GM21390 (cell line): ENCODE results near the gene PAOX.

Experiments used
- ATAC-seq: cut with Tn5 transposase; IDR thresholded peaks from one replicate; pipeline ENCODE4 v1.9.1; 2021; ENCODE audit not compliant: unreplicated experiment

The PAOX gene

DNA sequence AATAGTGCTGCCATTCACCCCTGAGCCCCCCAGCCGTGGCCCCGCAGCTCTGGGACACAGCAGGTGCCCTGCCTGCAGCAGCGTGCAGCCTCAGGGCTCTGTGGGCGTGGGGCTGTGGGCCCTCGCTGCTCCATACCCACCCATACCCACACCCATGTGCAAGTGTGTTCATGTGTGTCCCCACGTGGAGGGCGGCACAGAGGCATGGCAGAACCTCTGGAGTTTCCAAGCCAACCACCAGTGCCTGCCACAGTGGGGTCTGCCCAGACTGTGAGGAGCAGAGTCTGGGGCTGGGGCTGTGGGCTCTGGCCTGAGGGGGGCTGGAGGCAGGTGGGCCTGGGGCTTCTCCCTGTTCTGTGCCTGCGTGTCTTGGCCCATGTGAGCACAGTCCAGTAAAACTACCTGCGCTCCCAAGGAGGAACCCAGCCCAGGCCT, 29.5 kb upstream of the PAOX start:
- no peak for ATAC-seq

DNA sequence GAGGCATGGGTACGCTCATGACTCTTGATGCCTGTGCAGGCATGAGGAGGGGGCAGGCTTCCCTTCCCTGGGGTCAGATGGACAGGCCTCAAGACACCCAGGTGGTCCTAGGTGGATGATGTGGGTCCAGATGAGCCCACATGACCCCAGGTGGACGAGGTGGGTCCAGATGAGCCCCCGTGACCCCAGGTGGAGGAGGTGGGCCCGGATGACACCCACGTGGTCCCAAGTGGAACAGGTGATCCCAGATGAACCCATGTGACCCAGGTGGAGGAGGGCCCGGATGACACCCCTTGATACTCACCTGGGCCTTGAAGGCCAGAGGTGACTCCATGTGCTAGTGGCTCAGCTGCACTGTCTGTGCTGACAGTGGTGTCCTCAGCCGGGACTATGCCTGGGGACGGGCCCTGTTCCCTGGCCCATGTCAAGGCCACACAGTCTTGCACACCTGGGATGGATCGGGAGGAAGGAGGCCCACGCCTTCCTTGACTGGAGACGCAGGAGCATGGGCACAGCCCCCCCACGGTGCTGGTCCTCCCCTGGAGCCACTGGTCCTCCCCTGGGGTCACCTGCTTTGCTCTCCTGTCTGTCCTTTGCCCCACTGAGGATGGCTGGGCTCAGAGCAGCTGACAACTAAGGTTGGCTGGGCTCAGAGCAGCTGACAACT, 28.6 kb upstream of the PAOX start:
- no peak for ATAC-seq

DNA sequence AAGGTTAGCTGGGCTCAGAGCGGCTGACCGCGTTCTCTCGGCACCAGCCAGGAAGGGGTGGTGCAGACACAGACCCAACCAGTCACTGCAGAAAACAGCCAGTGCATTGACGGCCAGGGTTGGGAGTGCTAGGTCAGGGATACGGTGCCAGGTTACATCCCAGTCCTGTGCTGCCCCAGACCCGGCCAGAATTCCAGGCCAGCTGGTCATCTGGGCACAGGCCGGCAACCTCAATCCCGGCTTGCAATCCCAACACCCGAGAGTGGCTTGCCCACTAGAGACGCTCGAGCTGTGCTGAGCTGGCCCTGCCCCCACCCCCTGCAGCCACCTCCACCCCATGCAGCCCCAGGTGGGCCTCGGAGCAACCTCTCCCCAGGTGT, 28.1 kb upstream of the PAOX start:
- ATAC-seq, result no peak

DNA sequence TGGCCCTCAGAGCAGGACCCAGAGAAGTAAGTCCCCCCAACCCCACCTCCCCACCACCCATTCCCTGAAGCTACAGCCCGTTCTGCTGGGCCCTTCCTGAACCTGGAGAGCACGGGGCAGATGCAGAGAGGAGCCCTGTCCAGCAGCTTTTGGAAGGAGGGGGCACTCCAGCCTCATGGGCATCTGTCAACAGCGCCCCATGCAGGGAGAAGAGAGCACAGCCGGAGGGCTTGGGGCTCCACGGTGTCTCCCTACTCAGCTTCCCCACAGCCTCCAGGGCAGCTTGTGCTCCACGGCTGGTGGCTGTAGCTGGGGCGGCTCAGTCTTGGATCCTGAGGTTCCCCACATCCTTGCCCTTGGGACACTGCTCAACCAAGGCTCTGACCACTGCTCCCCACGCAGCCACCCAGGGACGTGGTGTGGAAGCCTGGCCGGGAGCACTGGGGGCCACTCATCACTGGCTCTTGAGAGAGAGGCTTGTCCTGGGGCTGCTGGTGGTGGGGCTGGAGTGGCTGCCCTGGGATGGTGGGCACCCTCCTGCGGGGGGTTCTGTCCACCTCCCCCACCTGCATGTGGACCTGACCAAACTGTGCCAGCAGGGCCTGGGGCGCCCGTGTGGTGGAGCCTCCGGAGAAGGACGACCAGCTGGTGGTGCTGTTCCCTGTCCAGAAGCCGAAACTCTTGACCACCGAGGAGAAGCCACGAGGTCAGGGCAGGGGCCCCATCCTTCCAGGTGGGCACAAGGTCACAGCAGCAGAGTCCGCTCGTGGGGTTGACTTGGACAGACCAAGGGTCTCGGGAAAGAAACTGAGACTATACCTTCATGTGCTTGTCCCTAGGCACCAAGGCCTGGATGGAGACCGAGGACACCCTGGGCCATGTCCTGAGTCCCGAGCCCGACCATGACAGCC, 27.4 kb upstream of the PAOX start:
- no peak for ATAC-seq

DNA sequence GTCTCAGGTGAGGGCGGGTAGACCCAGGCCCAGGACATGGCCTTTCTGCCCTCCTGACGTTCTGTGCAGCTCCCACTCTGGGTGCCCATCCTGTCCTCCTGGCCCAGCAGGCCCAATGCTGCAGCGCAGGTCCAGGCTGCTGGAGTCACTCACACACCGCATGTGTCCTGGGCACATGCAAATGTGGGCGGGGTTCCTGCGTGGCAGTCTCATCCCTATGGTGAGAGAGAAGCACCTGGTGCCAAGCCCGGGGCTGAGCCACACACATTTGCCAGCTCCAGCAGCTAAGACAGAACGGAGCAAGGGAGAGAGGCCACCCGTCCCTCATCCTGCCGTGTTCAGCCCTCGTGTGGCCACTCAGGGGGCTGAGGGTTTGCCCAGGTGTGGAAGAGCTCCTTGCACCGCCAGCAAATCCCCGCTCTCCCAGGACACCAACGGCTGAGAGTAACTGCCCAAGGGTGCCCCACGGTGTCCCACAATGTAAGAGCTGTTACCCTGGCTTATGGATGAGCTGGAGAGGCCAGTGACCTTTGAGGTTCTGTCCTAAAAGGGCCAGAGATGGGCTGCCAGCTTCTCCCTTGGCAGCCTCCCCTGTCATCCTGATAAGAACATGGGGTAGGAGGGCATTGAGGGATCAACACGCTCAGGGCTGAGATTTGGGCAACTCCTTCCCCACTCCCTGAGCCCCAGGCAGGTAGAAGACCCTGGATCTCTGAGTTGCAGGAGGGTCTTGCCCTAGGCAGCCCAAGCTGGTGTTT, 25.7 kb upstream of the PAOX start:
- no peak for ATAC-seq

DNA sequence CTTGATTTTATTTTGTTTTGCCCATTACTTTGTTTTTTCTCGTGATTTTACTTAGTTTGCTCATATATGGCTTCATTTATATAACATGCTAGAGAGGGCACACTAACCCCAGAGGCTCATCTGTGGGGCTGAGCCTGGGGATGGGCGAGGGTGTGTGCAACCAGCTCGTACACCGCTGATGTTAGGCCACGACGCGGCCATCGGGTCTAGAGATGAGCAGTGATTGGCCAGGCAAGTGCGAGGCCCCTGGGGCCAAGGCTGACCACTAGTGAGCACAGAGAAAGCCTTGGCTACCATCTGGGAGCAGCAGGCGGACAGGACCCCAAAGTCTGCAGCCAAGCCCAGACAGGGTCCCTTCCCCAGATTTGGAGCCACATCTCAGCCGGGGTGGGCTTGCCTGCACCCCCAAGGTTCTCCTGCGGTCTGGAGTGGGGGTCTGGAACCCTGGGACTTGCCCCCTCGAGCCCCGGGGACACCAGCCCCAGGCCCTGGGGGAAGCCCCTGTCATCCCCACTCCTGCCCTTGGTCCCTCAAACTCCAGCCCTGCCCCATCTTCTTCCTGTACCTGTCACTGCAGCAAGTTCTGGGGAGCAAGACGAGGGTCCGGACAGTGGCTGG, 25.0 kb upstream of the PAOX start:
- no peak for ATAC-seq

DNA sequence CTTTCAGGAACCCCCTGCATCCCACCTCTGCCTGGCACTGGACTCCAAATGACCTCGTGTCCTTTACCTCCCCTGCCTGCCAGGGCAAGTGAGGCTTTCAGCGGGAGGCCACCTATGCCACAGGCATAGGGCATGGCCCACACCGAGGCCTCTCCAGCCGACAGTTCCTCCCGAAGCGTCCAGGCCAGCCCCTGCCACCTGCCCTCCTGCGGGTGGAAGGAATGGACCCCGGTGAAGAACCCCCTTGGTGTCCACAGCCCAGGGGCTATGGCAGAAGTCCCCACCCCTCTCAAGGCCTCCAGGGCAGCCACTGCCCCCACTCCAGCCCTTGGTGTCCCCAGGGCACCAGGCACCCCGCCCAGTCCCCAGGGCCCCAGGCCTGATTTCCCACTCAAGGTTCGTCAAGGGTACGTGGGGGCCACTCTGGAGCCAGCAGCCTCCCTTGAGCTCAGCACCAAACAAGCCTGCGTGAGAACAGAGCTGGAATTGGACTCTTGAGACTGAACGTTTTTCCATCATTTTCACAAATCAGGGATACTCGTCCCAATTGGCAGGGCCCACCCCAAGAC, 24.3 kb upstream of the PAOX start:
- ATAC-seq, result no peak

DNA sequence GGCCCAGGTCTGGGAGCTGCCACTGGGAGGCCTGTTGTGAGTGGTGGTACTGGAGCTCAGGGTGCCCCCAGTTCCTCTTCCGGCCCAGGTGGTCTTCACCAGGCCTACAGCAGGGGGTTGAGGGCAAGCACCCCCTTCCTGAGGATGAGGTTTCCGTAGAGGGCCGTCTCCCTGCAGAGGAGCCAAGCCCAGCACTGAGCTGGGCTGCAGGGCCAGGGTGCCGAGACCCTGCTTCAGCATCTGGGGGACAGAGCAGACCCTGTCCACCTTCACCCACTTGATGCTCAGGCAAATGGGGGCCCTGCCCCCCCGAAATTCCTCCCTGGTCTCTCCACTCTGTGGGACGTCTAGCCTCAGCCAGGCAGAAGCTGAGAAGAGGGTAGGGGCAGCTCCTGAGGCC, 23.8 kb upstream of the PAOX start:
- ATAC-seq, result no peak

DNA sequence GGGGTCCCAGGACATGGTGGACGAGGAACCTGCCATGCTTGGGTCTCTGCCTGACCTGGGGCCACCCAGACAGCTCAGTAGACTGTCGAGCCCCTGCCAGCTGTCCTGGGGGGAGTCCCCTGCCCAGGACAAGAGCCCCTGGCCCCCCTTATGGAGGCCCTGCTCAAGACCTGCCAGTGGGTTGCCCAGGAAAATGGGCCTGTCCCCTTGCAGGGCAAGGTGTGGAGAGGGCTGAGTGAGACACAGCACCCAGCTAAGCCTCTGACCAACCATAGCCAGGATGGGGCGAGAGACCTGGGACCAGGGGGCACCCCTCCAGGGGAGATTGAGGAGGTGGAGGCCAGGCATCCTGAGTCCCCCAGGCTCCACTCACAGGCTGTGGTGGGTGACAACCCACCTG, 23.1 kb upstream of the PAOX start:
- ATAC-seq, result no peak

DNA sequence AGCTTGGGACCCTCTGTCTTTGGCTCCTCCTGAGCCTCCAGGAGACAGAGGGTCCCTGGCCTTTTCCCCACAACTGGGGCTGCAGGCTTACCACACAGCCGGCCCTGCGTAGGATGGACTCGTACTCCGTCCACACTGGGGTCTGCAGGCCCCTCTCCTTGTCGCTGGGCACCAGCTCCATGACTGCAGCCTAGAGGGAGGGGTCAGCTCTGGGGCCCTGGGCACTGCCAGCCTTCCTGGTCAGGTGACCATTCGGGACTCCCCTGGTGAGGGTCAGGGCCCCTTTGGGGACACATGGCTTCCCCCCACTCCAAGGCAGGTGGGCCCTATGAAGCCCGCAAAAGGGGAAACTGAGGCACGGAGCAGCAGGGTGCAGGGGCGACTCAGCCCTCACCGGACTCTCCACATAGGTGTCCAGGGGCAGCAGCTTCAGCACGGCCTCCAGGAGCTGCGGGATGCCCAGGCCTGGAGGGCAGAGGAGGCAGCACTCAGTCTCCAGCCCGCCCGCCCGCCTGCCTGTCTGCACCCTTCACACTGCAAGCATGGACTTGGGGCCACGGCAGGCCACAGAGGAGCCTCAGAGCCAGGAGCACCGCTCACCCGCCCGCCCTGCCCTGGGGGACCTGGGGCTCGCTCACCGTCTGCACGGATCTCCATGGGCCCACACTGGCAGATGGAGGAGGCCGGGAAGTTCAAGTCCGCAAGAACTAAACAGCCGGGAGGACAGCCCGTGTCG, 22.3 kb upstream of the PAOX start:
- ATAC-seq, result no peak

DNA sequence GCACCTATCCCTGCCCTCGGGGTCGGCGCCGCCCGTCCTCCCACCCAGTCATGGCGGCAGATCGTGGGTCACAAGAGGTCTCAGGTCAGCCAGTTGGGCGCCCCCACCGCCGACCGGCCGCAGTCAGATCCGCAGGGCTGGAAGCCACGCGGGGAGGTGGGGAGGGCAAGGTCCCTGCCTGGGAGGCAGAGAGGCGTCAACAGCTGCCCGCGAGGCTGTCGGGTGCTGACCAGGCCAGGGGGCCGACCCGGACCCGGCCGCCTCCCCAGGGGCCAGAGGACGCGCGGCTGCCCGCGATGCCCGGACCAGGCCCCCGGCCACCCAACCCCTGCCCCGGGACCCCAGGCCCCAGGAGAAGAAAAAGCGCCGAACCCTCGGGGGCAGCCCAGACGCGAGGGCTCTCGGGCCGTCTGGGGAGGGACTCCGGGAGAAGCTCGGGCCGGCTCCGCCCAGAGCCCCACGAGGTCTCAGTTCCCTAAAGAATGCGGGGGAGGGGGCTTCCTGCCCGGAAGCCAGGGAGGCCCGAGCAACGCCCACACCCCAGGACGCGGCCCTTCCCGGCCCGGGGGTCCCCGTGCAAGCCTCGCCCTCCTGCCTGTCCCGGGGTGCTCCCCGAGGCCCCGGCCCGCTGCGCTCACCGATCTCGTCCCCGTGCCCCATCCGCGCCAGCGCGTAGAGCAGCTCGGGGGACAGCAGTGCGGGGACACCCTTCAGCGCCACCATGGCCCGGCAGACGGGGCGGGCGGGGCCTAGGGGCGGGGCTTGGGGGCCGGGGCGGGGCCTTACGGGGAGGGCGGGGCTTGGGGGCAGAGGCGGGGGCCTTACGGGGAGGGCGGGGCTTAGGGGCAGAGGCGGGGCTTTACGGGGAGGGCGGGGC, 21.5 kb upstream of the PAOX start, which contains the start of gene FUOM:
FUOM (minus strand) TSS at position 735 of the 877 bp plus-strand sequence; CDS start at position 723, 12 bp downstream.
- ATAC-seq, result peak; percentile 74

DNA sequence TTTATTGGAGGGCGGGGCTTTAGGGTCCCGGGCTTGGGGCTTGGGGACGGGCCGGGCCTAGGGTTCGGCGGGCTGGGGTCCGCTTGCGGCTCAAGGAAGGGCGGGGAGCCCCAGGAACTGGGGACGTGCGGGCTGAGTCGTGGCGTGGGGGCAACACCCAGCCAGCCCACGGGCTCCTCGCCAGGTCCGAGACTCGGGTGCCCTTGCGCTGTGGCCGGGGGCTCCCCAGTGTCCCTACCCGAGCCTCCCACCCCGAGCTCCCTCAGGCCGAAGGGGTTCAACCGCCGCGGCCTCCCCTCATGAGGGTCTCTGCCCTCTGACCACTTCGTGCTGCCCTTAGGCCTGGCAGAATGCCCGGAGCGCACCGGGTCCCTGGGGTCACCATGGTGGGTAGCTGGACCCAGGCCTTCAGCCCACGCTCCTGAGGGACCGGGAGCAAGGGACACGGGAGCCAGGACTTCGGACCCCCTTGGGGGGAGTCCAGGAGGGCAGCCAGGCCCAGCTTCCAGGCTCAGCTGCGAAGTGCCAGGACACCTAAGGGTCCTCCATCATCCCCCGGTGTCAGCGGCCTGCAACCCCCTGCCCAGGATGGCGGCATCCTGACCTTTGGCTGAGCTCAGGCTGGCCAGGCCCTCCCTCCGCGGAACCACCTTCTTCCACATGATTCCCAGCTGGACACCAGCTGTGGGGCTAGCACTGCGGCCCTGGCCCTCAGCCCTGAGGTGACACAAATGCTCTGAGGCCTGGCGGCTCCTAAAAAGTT, 20.7 kb upstream of the PAOX start:
- ATAC-seq, result no peak

DNA sequence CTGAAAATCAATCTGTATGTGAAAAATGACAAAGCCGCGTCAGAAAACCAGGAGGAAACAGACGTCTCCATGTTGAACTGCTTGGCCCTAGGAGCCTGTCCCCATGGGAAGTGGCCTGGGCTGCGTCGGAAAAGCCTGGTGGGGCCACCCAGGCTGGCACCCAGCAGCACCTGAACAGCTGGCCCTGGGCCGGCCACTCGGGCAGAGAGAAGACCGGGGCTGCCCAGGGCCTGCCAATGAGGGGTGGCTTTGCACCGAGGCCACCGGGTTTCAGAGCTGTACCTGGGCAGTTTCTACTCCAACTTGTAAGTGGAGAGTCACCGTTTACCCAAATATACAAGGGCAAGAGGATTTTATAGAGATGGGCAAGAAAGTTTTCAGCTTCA, 20.1 kb upstream of the PAOX start:
- ATAC-seq, result no peak

DNA sequence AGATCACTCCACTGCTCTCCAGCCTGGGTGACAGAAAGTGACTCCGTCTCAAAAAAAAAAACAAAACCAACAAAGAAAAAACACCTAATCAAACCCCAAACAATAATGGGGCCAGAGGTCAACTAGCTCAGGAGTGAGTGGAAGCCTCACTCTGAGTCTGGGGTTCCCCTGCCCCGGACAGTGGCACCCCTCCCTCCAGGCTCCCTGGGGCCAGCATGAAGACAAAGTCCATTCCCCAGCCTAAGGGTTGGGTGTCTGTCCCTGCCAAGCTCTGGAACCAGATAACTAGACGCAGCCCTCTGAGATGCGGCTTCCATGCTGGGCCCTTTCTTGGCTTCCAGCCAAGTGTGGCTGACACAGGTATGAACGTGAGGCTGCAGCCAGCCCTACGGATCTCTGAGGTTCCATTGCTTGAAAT, 19.5 kb upstream of the PAOX start:
- ATAC-seq, result no peak

DNA sequence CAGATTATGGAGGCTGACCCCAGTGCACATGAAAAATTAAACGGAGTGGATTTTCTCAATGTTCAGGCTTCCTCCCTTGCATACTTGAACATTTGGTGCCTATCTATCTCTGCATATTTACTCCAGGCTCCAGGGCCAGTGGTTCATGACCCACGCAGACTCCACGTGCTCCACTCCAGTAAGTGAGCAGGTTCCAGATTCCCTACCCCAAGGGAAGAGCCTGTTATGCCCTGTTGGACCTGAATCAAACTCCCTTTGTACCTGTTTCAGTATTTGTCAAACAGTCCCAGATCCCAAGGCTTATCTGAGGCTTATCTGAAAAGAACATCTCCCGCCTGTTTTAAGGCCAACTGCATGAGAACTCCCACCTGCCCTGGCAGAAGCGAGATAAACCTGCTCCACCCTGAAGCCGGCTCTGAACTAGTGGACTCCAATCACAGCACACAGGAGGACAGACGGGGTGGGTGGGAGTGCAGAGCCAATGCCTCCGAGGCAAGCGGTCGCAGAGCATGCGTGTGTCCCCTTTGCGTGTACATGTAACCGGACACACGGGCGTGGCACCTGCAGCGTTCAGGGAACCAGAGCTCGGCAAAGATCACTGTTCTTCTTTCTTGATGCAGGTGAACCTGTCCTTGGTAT, 19.0 kb upstream of the PAOX start:
- no peak for ATAC-seq

DNA sequence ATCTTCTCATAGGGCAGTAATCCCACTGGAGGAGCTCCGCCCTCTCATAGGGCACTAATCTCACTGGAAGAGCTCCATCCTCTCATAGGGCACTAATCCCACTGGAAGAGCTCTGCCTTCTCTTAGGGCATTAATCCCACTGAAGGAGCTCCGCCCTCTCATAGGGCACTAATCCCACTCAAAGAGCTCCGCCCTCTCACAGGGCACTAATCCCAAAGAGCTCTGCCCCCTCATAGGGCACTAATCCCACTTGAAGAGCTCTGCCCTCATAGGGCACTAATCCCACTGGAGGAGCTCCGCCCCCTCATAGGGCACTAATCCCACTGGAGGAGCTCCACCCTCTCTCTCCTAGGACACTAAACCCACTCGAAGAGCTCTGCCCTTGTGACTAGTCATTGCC, 17.8 kb upstream of the PAOX start:
- no peak for ATAC-seq

DNA sequence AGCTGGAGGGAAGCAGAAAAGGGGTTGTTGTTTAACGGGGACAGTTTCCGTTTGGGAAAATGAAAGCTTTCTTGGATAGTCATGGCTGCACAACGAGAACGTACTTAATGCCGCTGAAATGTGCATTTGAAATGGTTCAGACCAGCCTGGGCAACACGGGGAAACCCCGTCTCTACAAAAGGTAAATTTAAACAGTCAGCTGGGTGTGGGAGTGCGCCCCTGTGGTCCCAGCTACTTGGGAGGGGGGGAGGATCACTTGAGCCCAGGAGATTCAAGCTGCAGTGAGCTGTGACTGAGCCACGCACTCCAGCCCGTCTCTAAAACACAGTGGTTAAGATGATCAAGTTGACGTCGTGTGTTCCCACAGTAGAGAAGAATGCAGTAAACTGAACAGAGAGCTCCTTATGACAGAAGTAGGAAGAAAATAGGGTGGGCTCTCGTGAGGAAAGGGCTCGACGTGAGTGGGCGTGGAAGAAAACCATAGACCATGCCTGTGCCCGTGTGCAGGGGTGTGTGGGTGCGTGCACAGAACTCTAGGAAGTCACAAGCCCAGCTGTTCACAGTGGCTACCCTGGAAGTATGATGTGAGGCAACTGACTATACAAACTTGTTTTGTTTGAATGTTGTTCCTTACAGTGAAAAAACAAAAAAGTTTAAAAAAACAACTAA, 17.2 kb upstream of the PAOX start:
- no peak for ATAC-seq
